Measurements from ENCODE around the gene CALHM3. TPM values are rescaled to one million over a fixed set of nuclear protein-coding genes. Genes with fewer than 3 reads are reported as not detected.

The CALHM3 gene
- polyA plus RNA-seq, 3 donors, result 0.04 to 0.62 TPM; not detected in 1

DNA sequence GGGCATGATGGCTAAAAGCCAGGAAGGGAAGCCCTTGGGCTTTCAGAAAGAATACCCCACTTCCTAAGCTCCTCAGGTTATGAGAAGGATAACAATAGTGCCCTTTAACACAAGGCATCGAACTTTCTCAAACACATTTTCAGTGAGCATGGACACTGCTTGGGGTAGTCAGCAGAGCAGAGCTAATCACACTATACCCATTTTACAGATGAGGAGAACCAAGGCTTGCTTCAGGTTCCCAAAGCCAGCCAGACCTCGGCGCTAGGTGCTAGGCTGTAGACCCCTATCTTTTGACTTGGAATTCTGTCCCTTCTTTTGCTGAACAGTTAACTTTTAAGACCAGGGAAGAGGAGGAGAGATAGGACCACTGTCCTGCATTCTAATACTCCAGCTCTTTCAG, 16.3 kb upstream of the CALHM3 start:
- Histone ChIP-seq H3K27me3 (ENCODE audit: control insufficient read depth in 2 of 2, insufficient read depth in 2 of 2, low read length in 2 of 2) (peaks cover 39 to 60% of the 10 kb centered on the region in 2 donors), H3K4me1 (ENCODE audit: control insufficient read depth in 1 of 2, insufficient read depth in 2 of 2, low read length in 2 of 2) (peaks cover 6 to 15% of the 10 kb centered on the region in 2 donors), H3K36me3 (replicated peaks in 1 of 2; ENCODE audit: control insufficient read depth in 1 of 2, insufficient read depth in 2 of 2, low read length in 2 of 2) (no peaks in the 10 kb centered on the region), H3K79me2 (ENCODE audit: insufficient read depth, low read length) (no peaks in the 10 kb centered on the region), H3K9me3 (replicated peaks in 1 of 2; ENCODE audit: control insufficient read depth in 1 of 2, insufficient read depth in 1 of 2, low read length in 2 of 2) (peaks cover 0 to 14% of the 10 kb centered on the region in 2 donors), H2AFZ (ENCODE audit: insufficient read depth, low read depth, low read length, poor library complexity, severe bottlenecking) (no peak overlapping the region), H3K27ac (ENCODE audit: low read depth in 1 of 2, low read length in 2 of 2) (no peak overlapping the region), H3K4me3 (replicated peaks in 1 of 3; ENCODE audit: low read depth in 2 of 3, low read length in 3 of 3) (no peak overlapping the region), H4K20me1 (ENCODE audit: insufficient read depth, low read length) (no peaks in the 10 kb centered on the region), H3K9ac (ENCODE audit: insufficient read depth, low read length, poor library complexity, severe bottlenecking) (no peak overlapping the region), H3K4me2 (replicated peaks; ENCODE audit: extremely low read depth, low read length, poor library complexity, severe bottlenecking) (no peak overlapping the region)
- TF ChIP-seq, protein P1, sequence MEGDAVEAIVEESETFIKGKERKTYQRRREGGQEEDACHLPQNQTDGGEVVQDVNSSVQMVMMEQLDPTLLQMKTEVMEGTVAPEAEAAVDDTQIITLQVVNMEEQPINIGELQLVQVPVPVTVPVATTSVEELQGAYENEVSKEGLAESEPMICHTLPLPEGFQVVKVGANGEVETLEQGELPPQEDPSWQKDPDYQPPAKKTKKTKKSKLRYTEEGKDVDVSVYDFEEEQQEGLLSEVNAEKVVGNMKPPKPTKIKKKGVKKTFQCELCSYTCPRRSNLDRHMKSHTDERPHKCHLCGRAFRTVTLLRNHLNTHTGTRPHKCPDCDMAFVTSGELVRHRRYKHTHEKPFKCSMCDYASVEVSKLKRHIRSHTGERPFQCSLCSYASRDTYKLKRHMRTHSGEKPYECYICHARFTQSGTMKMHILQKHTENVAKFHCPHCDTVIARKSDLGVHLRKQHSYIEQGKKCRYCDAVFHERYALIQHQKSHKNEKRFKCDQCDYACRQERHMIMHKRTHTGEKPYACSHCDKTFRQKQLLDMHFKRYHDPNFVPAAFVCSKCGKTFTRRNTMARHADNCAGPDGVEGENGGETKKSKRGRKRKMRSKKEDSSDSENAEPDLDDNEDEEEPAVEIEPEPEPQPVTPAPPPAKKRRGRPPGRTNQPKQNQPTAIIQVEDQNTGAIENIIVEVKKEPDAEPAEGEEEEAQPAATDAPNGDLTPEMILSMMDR (IDR thresholded peaks at IDR 0.05), result no peak
- intact Hi-C loops (cut with micrococcal nuclease), result no loop called here
- Mint-ChIP-seq H3K36me3 (peaks cover 3 to 4% of the 10 kb centered on the region in 2 donors), H3K4me1 (peaks cover 10% of the 10 kb centered on the region), H3K4me3 (peak overlapping the region in 1 of 2 donors; percentile 88), H3K27ac (peak overlapping the region in 1 of 7 donors; percentile 58), H3K27me3 (ENCODE audit: low read depth in 3 of 3) (peaks cover 56 to 70% (median 65%) of the 10 kb centered on the region in 3 donors), H3K9me3 (peaks cover 0 to 7% (median 4%) of the 10 kb centered on the region in 7 donors)
- 100% methylated on average over 1 of the region's 3 CpGs for WGBS (ENCODE audit: insufficient coverage)
- DNase-seq, result no peak

DNA sequence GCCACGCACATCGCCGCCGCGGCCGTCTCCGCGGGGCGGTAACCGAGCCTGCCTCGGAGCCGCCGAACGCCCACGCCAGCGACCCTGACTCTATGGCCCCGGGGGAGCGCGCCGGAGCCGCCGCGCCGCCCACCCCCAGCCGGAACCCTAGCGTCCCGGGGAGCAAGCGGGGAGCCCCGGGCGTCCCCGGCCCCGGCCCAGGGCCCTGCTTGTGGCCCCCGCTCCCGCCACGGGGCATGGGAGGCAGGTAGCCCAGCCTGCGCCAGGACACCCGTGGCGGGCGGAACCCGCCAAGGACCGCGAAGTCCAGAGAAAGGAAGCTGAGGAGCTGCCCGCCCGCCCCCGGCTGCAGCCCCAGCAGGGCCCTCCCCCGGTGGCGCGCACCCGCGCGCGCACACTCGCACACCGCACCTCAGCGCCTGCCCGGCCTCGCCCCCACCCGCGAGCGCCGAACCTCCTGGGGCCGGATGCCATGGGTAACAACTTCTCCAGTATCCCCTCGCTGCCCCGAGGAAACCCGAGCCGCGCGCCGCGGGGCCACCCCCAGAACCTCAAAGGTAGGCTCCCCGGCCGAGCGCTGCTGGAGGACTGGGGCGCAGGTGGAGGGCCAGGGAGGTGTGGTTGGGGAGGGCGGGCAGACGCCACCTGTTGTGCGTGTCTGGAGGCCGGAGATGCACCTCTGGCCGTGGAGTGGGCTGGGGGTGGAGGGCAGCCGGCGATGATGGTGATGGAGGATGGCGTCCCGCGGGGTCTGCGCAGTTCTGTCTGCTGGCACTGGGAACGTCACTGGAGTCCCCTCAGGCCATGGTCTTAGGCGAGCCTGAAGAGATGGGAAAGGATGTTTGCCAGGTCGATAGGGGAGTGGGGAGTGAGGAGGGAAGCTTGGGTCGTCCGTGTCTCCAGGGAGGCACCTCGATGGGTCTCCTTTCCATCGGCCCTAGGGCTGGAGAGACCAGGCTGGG, 15.2 kb upstream of the CALHM3 start:
- Histone ChIP-seq H2AFZ (ENCODE audit: insufficient read depth, low read depth, low read length, poor library complexity, severe bottlenecking) (peak overlapping the region; percentile 53), H3K27me3 (ENCODE audit: control insufficient read depth in 2 of 2, insufficient read depth in 2 of 2, low read length in 2 of 2) (peaks cover 39 to 60% of the 10 kb centered on the region in 2 donors), H3K4me3 (replicated peaks in 1 of 3; ENCODE audit: low read depth in 2 of 3, low read length in 3 of 3) (peak overlapping the region in 2 of 3 experiments; percentile 0 to 61), H3K27ac (ENCODE audit: low read depth in 1 of 2, low read length in 2 of 2) (no peak overlapping the region), H3K36me3 (replicated peaks in 1 of 2; ENCODE audit: control insufficient read depth in 1 of 2, insufficient read depth in 2 of 2, low read length in 2 of 2) (no peaks in the 10 kb centered on the region), H3K9ac (ENCODE audit: insufficient read depth, low read length, poor library complexity, severe bottlenecking) (peak overlapping the region; percentile 4), H3K4me1 (ENCODE audit: control insufficient read depth in 1 of 2, insufficient read depth in 2 of 2, low read length in 2 of 2) (peaks cover 6 to 15% of the 10 kb centered on the region in 2 donors), H3K79me2 (ENCODE audit: insufficient read depth, low read length) (no peaks in the 10 kb centered on the region), H3K4me2 (replicated peaks; ENCODE audit: extremely low read depth, low read length, poor library complexity, severe bottlenecking) (peak overlapping the region; percentile 67), H4K20me1 (ENCODE audit: insufficient read depth, low read length) (no peaks in the 10 kb centered on the region), H3K9me3 (replicated peaks in 1 of 2; ENCODE audit: control insufficient read depth in 1 of 2, insufficient read depth in 1 of 2, low read length in 2 of 2) (peaks cover 0 to 14% of the 10 kb centered on the region in 2 donors)
- Mint-ChIP-seq H3K4me3 (peak overlapping the region; percentile 62 to 88), H3K9me3 (peaks cover 0 to 7% (median 5%) of the 10 kb centered on the region in 7 donors), H3K27ac (no peak overlapping the region), H3K4me1 (peaks cover 10% of the 10 kb centered on the region), H3K27me3 (ENCODE audit: low read depth in 3 of 3) (peaks cover 53 to 70% (median 67%) of the 10 kb centered on the region in 3 donors), H3K36me3 (peaks cover 3 to 4% of the 10 kb centered on the region in 2 donors)
- 1% methylated on average over 74 of the region's 92 CpGs for WGBS (ENCODE audit: insufficient coverage)
- intact Hi-C loops (cut with micrococcal nuclease), result no loop called here
- TF ChIP-seq, protein P1 (IDR thresholded peaks at IDR 0.05), result no peak
- no peak for DNase-seq

Measured in CD14-positive monocyte (primary cell).